HL-60 (cell line): ENCODE measurements around the gene DDO.

ENCODE experiments used
- DNase-seq, 2 experiments: peaks; one replicate each; pipeline ENCODE4 v3.0.0-alpha.2; 2010 to 2020; ENCODE audit warnings: low read depth in 1 of 2, low spot score in 1 of 2
- H3K27ac ChIP-seq: fragments of 250-450 bp; sonication (Bioruptor Pico); replicated peaks from 2 replicates; pipeline ENCODE4 v1.5.1; 2020; ENCODE audit warnings: mild to moderate bottlenecking, moderate library complexity
- H3K27me3 ChIP-seq: fragments of 250-450 bp; sonication (Bioruptor Pico); 2 replicates; pipeline ENCODE4 v1.5.1; 2021; ENCODE audit warnings: mild to moderate bottlenecking, moderate library complexity; ENCODE audit not compliant: insufficient read depth, poor library complexity, severe bottlenecking
- H3K4me3 ChIP-seq: replicated peaks from 2 replicates; pipeline ENCODE4 v1.5.1; 2011; ENCODE audit warnings: mild to moderate bottlenecking, control low read depth, low read length; ENCODE audit not compliant: insufficient read depth
- GABPA ChIP-seq: IDR thresholded peaks from 2 replicates; pipeline ENCODE4 v1.6.1; 2012; ENCODE audit warnings: low read depth
- POLR2AphosphoS5 ChIP-seq: IDR thresholded peaks from 2 replicates; pipeline ENCODE4 v1.6.1; 2012; ENCODE audit warnings: low read depth
- SPI1 ChIP-seq: IDR thresholded peaks from 2 replicates; pipeline ENCODE4 v1.6.1; 2012; ENCODE audit warnings: low read depth, mild to moderate bottlenecking, borderline replicate concordance
- TF ChIP-seq, protein P1 (sequence below): IDR thresholded peaks from one replicate; pipeline ENCODE4 v1.5.1; 2011; ENCODE audit warnings: low read length, control low read depth, inconsistent platforms; ENCODE audit not compliant: insufficient read depth
- TF ChIP-seq, protein P2 (sequence below): IDR thresholded peaks from 2 replicates; pipeline ENCODE4 v1.6.1; 2012; ENCODE audit warnings: low read depth; ENCODE audit not compliant: insufficient replicate concordance

Gene DDO

DNA sequence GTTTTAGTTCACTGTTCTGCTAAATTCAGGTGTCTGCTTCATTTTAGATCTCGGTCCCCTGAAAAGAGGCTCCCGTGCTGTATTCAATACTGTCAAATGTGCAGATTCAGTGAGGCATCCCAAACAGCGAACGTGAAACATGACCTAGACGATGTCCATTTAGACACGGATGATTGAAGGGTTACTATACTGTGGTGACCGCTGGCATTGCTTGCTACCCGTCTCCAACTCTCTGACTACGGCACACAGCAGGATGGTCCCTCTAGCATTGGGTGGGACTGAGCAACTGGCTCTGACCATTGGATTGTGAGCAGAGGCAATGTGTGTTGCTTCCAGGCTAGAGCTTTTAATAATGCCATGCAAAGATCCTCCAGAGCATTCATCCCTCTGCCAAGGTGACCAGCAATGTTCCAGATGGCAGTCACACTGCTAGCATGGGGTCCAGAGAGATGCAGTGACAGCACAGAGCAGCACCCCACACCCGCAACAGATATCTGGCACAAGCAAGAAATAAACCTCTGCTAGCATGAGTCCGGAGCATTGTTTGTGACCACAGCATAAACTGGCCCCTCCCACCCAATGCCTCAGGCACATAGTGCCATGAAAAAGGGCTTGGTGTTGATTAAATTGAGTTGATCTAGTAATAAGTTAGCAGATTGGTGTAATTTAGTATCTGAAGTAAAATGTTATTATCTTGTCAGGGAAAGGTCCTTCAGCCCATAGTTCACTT lies 66.2 kb downstream of the DDO start:
- H3K27ac ChIP-seq, result no peak overlapping the region
- H3K27me3 ChIP-seq, result no peaks in the 10 kb centered on the region
- no peak for TF ChIP-seq POLR2AphosphoS5
- TF ChIP-seq, protein P1, sequence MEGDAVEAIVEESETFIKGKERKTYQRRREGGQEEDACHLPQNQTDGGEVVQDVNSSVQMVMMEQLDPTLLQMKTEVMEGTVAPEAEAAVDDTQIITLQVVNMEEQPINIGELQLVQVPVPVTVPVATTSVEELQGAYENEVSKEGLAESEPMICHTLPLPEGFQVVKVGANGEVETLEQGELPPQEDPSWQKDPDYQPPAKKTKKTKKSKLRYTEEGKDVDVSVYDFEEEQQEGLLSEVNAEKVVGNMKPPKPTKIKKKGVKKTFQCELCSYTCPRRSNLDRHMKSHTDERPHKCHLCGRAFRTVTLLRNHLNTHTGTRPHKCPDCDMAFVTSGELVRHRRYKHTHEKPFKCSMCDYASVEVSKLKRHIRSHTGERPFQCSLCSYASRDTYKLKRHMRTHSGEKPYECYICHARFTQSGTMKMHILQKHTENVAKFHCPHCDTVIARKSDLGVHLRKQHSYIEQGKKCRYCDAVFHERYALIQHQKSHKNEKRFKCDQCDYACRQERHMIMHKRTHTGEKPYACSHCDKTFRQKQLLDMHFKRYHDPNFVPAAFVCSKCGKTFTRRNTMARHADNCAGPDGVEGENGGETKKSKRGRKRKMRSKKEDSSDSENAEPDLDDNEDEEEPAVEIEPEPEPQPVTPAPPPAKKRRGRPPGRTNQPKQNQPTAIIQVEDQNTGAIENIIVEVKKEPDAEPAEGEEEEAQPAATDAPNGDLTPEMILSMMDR, result no peak
- TF ChIP-seq, protein P2, sequence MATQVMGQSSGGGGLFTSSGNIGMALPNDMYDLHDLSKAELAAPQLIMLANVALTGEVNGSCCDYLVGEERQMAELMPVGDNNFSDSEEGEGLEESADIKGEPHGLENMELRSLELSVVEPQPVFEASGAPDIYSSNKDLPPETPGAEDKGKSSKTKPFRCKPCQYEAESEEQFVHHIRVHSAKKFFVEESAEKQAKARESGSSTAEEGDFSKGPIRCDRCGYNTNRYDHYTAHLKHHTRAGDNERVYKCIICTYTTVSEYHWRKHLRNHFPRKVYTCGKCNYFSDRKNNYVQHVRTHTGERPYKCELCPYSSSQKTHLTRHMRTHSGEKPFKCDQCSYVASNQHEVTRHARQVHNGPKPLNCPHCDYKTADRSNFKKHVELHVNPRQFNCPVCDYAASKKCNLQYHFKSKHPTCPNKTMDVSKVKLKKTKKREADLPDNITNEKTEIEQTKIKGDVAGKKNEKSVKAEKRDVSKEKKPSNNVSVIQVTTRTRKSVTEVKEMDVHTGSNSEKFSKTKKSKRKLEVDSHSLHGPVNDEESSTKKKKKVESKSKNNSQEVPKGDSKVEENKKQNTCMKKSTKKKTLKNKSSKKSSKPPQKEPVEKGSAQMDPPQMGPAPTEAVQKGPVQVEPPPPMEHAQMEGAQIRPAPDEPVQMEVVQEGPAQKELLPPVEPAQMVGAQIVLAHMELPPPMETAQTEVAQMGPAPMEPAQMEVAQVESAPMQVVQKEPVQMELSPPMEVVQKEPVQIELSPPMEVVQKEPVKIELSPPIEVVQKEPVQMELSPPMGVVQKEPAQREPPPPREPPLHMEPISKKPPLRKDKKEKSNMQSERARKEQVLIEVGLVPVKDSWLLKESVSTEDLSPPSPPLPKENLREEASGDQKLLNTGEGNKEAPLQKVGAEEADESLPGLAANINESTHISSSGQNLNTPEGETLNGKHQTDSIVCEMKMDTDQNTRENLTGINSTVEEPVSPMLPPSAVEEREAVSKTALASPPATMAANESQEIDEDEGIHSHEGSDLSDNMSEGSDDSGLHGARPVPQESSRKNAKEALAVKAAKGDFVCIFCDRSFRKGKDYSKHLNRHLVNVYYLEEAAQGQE, result no peak
- TF ChIP-seq GABPA, result no peak
- no peak for TF ChIP-seq SPI1
- DNase-seq, result no peak
- no peak overlapping the region for H3K4me3 ChIP-seq

- no peaks in the 10 kb centered on the region for H3K27me3 ChIP-seq
- no peak for DNase-seq
- no peak overlapping the region for H3K27ac ChIP-seq
- TF ChIP-seq, protein P1, result no peak
- TF ChIP-seq POLR2AphosphoS5 (no peak), GABPA (no peak), SPI1 (no peak)
- TF ChIP-seq, protein P2, result no peak
- no peak overlapping the region for H3K4me3 ChIP-seq
These were observed 70.3 kb downstream of the DDO start for GRCh38 chr6:110345025-110345424.

DNA sequence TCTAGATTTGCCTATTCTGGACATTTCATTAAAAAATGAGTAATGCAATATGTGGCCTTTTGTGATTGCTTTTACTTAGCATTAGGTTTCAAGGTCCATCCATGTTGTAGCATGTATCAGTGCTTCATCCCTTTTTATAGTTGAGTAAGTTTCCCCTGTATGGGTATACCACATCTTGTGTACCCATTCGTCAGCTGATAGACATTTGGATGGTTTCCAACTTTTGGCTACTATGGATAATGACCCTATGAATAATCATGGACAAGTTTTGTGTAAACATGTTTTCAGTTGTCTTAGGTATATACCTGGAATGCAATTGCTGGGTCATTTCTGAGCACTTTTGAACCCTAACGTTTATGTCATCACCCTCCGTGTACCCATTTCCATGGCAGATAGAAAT lies 72.6 kb downstream of the DDO start:
- Histone ChIP-seq H3K27ac (no peak overlapping the region), H3K4me3 (no peak overlapping the region), H3K27me3 (peaks cover under 1% of the 10 kb centered on the region)
- DNase-seq, result no peak
- TF ChIP-seq POLR2AphosphoS5, result no peak
- TF ChIP-seq GABPA, result no peak
- TF ChIP-seq, protein P2, result no peak
- TF ChIP-seq SPI1, result no peak
